Adrenal gland (tissue), 5 donors: ENCODE measurements around the gene QKI.
"Not testable (repeated sequence)": the region's sequence is repeated elsewhere in the genome, so short reads cannot be mapped to it uniquely, and the experiment has no call there.

Experiments used
- POLR2A ChIP-seq, 2 donors: fragments of 450-650 bp; IDR thresholded peaks; one replicate each; pipeline ENCODE4 v1.6.1; 2017; ENCODE audit warnings: antibody characterized with exemption in 2 of 2, mild to moderate bottlenecking in 2 of 2, moderate library complexity in 1 of 2
- TF ChIP-seq, protein P1 (sequence below), 6 experiments: fragments of 450-650 bp in 4 of 6; fragments of 200-600 bp in 2 of 6; sonication (generic) in 1 of 6; IDR thresholded peaks; 1 replicate in 5 of 6; 2 replicates in 1 of 6; pipeline versions ENCODE4 v1.5.1 to v1.8.0; 2016 to 2021; ENCODE audit warnings: antibody characterized with exemption in 6 of 6, mild to moderate bottlenecking in 2 of 6, moderate library complexity in 1 of 6
- donor health status: DM: no; HTN: no; CAD: no.

DNA sequence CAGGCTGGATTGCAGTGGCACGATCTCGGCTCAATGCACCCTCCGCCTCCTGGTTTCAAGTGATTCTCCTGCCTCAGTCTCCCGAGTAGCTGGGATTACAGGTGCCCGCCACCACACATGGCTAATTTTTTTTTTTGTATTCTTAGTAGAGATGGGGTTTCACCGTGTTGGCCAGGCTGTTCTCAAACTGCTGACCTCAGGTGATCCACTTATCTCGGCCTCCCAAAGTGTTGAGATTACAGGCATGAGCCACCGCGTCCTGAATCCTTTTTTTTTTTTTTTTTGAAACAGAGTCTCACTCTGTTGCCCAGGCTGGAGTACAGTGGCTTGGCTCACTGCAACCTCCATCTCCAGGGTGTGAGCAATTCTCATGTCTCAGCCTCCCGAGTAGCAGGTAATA is 24.9 kb downstream of the QKI start:
- TF ChIP-seq POLR2A (IDR thresholded peaks at IDR 0.05): not testable (repeated sequence)
- TF ChIP-seq, protein P1, sequence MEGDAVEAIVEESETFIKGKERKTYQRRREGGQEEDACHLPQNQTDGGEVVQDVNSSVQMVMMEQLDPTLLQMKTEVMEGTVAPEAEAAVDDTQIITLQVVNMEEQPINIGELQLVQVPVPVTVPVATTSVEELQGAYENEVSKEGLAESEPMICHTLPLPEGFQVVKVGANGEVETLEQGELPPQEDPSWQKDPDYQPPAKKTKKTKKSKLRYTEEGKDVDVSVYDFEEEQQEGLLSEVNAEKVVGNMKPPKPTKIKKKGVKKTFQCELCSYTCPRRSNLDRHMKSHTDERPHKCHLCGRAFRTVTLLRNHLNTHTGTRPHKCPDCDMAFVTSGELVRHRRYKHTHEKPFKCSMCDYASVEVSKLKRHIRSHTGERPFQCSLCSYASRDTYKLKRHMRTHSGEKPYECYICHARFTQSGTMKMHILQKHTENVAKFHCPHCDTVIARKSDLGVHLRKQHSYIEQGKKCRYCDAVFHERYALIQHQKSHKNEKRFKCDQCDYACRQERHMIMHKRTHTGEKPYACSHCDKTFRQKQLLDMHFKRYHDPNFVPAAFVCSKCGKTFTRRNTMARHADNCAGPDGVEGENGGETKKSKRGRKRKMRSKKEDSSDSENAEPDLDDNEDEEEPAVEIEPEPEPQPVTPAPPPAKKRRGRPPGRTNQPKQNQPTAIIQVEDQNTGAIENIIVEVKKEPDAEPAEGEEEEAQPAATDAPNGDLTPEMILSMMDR (IDR thresholded peaks at IDR 0.05): not testable (repeated sequence)
